HepG2 (cell line): ENCODE results near the gene NHP2. TPM values are rescaled to one million over a fixed set of nuclear protein-coding genes. Genes with fewer than 3 reads are reported as not detected.

Experiments used
- ATAC-seq: fragments of 200-7000 bp; cut with Tn5 transposase; 3 replicates; pipeline ENCODE4 v1.9.1; 2020; ENCODE audit warnings: mild to moderate bottlenecking, moderate library complexity
- BruUV-seq: library from RNA; stranded (reverse); fragments of 400-500 nt; replicated peaks from 2 replicates; lab custom pipeline; 2021; lab: Mats Ljungman, UMichigan
- CTCF ChIA-PET: fragments of 300-600 bp; formaldehyde crosslinking; extraction: SDS; loops from one replicate; lab custom pipeline; 2021; ENCODE audit warnings: low total read pairs, inconsistent platforms, low intra/inter-chr PET ratio; lab: Yijun Ruan, JAX
- POLR2A ChIA-PET: fragments of 350-600 bp; sonication (Branson Sonifier 250); formaldehyde crosslinking; loops from one replicate; lab custom pipeline; 2020; ENCODE audit warnings: antibody characterized with exemption, inconsistent platforms; lab: Yijun Ruan, JAX
- DNase-seq: peaks from one replicate; pipeline ENCODE4 v3.0.0-alpha.2; 2015; ENCODE audit warnings: low spot score
- FAIRE-seq: peaks from 3 replicates; lab custom pipeline; 2011; peaks lifted over from hg19 to GRCh38; lab: Jason Lieb, UNC
- H2AFZ ChIP-seq: one replicate; pipeline ENCODE4 v1.6.1; 2011; ENCODE audit warnings: low read length, inconsistent platforms
- H3K27ac ChIP-seq: fragments of 300-600 bp; 3 replicates; pipeline ENCODE4 v1.8.0; 2011; ENCODE audit warnings: mixed run types, mild to moderate bottlenecking, mixed read lengths, low read length, inconsistent platforms; ENCODE audit not compliant: insufficient read depth; ENCODE audit errors: extremely low read length
- H3K27me3 ChIP-seq, 2 experiments: fragments of 200-600 bp in 1 of 2; 2 replicates in 1 of 2; 3 replicates in 1 of 2; pipeline versions ENCODE4 v1.6.0 to v1.8.0; 2011; ENCODE audit warnings: low read length in 2 of 2, mild to moderate bottlenecking in 2 of 2, moderate library complexity in 2 of 2, inconsistent platforms in 1 of 2; ENCODE audit not compliant: insufficient read depth in 2 of 2, control insufficient read depth in 1 of 2
- H3K36me3 ChIP-seq, 2 experiments: fragments of 200-600 bp in 1 of 2; replicated peaks in 1 of 2; 2 replicates in 1 of 2; 3 replicates in 1 of 2; pipeline versions ENCODE4 v1.5.1 to v1.8.0; 2011; ENCODE audit warnings: low read length in 2 of 2, inconsistent platforms in 1 of 2; ENCODE audit not compliant: insufficient read depth in 2 of 2, control insufficient read depth in 1 of 2
- H3K4me1 ChIP-seq: 2 replicates; pipeline ENCODE4 v1.5.1; 2012; ENCODE audit warnings: low read length, inconsistent platforms; ENCODE audit not compliant: insufficient read depth
- H3K4me2 ChIP-seq: 2 replicates; pipeline ENCODE4 v1.6.0; 2011; ENCODE audit warnings: low read depth, low read length, inconsistent platforms
- H3K4me3 ChIP-seq, 3 experiments: fragments of 200-600 bp in 1 of 3; sonication (generic), shearing (Covaris generic) in 1 of 3; replicated peaks in 1 of 3; 2 replicates each; pipeline ENCODE4 v1.5.1; 2011 to 2016; ENCODE audit warnings: low read length in 3 of 3, inconsistent platforms in 2 of 3, low read depth in 2 of 3, mild to moderate bottlenecking in 2 of 3, control low read depth in 1 of 3, mixed read lengths in 1 of 3; ENCODE audit not compliant: insufficient read depth in 1 of 3
- H3K79me2 ChIP-seq: one replicate; pipeline ENCODE4 v1.6.1; 2011; ENCODE audit warnings: low read length, inconsistent platforms; ENCODE audit not compliant: insufficient read depth
- H3K9ac ChIP-seq: 2 replicates; pipeline ENCODE4 v1.6.0; 2011; ENCODE audit warnings: mild to moderate bottlenecking, low read depth, low read length, inconsistent platforms; ENCODE audit not compliant: insufficient read depth
- H3K9me3 ChIP-seq: 2 replicates; pipeline ENCODE4 v1.5.1; 2012; ENCODE audit warnings: mild to moderate bottlenecking, low read length
- H4K20me1 ChIP-seq: 2 replicates; pipeline ENCODE4 v1.6.0; 2011; ENCODE audit warnings: inconsistent platforms, mild to moderate bottlenecking, low read length, moderate library complexity; ENCODE audit not compliant: insufficient read depth
- AHR ChIP-seq: IDR thresholded peaks from 2 replicates; pipeline ENCODE4 v1.6.1; 2018; ENCODE audit warnings: missing genetic modification reagents, missing compliant biosample characterization
- CBFB ChIP-seq: sonication (generic); formaldehyde crosslinking; IDR thresholded peaks from 2 replicates; pipeline ENCODE4 v1.4.0; 2020; ENCODE audit warnings: missing genetic modification reagents
- HNRNPL ChIP-seq: fragments of 200-400 bp; formaldehyde crosslinking; IDR thresholded peaks from 2 replicates; pipeline ENCODE4 v1.6.1; 2017; ENCODE audit warnings: mild to moderate bottlenecking, low read depth, low read length
- KDM1A ChIP-seq: IDR thresholded peaks from 2 replicates; pipeline ENCODE4 v1.6.1; 2016; ENCODE audit warnings: missing compliant biosample characterization
- PTBP1 ChIP-seq: fragments of 200-400 bp; formaldehyde crosslinking; IDR thresholded peaks from 2 replicates; pipeline ENCODE4 v1.6.1; 2018; ENCODE audit warnings: low read length, low read depth; ENCODE audit not compliant: poor library complexity, severe bottlenecking
- STAT6 ChIP-seq: sonication (generic); formaldehyde crosslinking; IDR thresholded peaks from 2 replicates; pipeline ENCODE4 v1.4.0; 2020; ENCODE audit warnings: missing genetic modification reagents, mild to moderate bottlenecking, borderline replicate concordance
- WIZ ChIP-seq: sonication (generic); formaldehyde crosslinking; IDR thresholded peaks from 2 replicates; pipeline ENCODE4 v1.5.1; 2020; ENCODE audit warnings: mild to moderate bottlenecking, missing genetic modification reagents
- ZBTB25 ChIP-seq: IDR thresholded peaks from 2 replicates; pipeline ENCODE4 v1.6.1; 2018; ENCODE audit warnings: missing genetic modification reagents
- ZBTB46 ChIP-seq: sonication (generic); formaldehyde crosslinking; IDR thresholded peaks from 2 replicates; pipeline ENCODE4 v1.4.0; 2020; ENCODE audit warnings: mild to moderate bottlenecking, missing genetic modification reagents, borderline replicate concordance
- ZNF138 ChIP-seq: sonication (generic); formaldehyde crosslinking; IDR thresholded peaks from 2 replicates; pipeline ENCODE4 v1.5.0; 2020; ENCODE audit warnings: mild to moderate bottlenecking, low read depth, missing genetic modification reagents
- ZNF282 ChIP-seq: fragments of 450-650 bp; IDR thresholded peaks from 2 replicates; pipeline ENCODE4 v1.6.1; 2018; ENCODE audit not compliant: partially characterized antibody
- ZNF354B ChIP-seq: sonication (generic); formaldehyde crosslinking; IDR thresholded peaks from 2 replicates; pipeline ENCODE4 v1.8.0; 2022; ENCODE audit warnings: mild to moderate bottlenecking, missing genetic modification reagents
- ZNF580 ChIP-seq: IDR thresholded peaks from 2 replicates; pipeline ENCODE4 v1.6.1; 2016; ENCODE audit warnings: low read depth, borderline replicate concordance
- ZNF775 ChIP-seq: sonication (generic); formaldehyde crosslinking; IDR thresholded peaks from 2 replicates; pipeline ENCODE4 v1.4.0; 2020; ENCODE audit warnings: missing genetic modification reagents, mild to moderate bottlenecking, moderate library complexity, borderline replicate concordance
- ZNF782 ChIP-seq: sonication (generic); formaldehyde crosslinking; IDR thresholded peaks from 2 replicates; pipeline ENCODE4 v1.4.0; 2020; ENCODE audit warnings: missing genetic modification reagents, mild to moderate bottlenecking, borderline replicate concordance
- ZNF883 ChIP-seq: sonication (generic); formaldehyde crosslinking; IDR thresholded peaks from 2 replicates; pipeline ENCODE4 v1.5.1; 2020; ENCODE audit warnings: mild to moderate bottlenecking, missing genetic modification reagents; ENCODE audit errors: not compliant biosample characterization
- WGBS: methylation state at CpG from one replicate; pipeline ENCODE4 v1.1.6; 2017; ENCODE audit warnings: low lambda C conversion rate; 5-methylcytosine and 5-hydroxymethylcytosine counted together
- in situ Hi-C: cut with HindIII; loops from 2 replicates; pipeline ENCODE4 v1.10.0; 2017; ENCODE audit warnings: low pct_unique_long_range_greater_than_20kb; ENCODE audit not compliant: extremely low pct_ligation_motif_present
- intact Hi-C: fragments of 100-400 bp; cut with micrococcal nuclease; formaldehyde crosslinking; loops from one replicate; pipeline ENCODE4 v1.10.0; 2022; ENCODE audit not compliant: unreplicated experiment
- polyA plus RNA-seq, 8 experiments: library from polyadenylated mRNA; depleted of rRNA in 3 of 8; stranded (reverse) in 7 of 8; unstranded in 1 of 8; fragments of >200 nt; fragmentation: Illumina TruSeq in 4 of 8; extraction: Trizol in 4 of 8; gene quantifications; 2 replicates each; pipeline versions ENCODE4 v1.2.1 to v1.2.3, GENCODE V29; 2011 to 2016; ENCODE audit warnings: low read depth in 4 of 8, missing spikeins in 1 of 8, mixed read lengths in 1 of 8; ENCODE audit not compliant: insufficient read depth in 1 of 8
- total RNA-seq, 5 experiments: library from RNA; depleted of rRNA; stranded (reverse); fragments of >200 nt; fragmentation: Illumina TruSeq; extraction: Trizol; gene quantifications; 2 replicates each; pipeline ENCODE4 v1.2.3, GENCODE V29; 2016; ENCODE audit warnings: low read depth in 1 of 5

NHP2 gene
- total and polyA plus RNA-seq, 2 of the 13 experiments (the other 11 are each of a cell fraction or from before 2014, with no cell fraction given), result 56.2 to 96.1 TPM

GRCh38 chr5:178165581-178165980, 11.9 kb upstream of the NHP2 start:
- no peaks in the 10 kb centered on the region for H3K9me3 ChIP-seq
- ATAC-seq, result no peak
- intact Hi-C loops, result no loop called here
- H3K4me1 ChIP-seq, result peaks cover 9% of the 10 kb centered on the region
- WGBS, result 93% methylated on average over 20 of the region's 38 CpGs
- H3K27me3 ChIP-seq, result peaks cover 2 to 31% of the 10 kb centered on the region in 2 experiments; a peak in 4 of 5 replicates
- H3K36me3 ChIP-seq, result no peaks in the 10 kb centered on the region
- H3K4me3 ChIP-seq, result no peak overlapping the region
- ChIA-PET CTCF (no interaction called here), POLR2A (no interaction called here)
- DNase-seq, result no peak
- no peak for FAIRE-seq
- no peak overlapping the region for H3K9ac ChIP-seq
- no peaks in the 10 kb centered on the region for H3K79me2 ChIP-seq
- no peaks in the 10 kb centered on the region for H4K20me1 ChIP-seq
- BruUV-seq, result no TSS peak
- TF ChIP-seq ZNF775, result no peak
- no peak for TF ChIP-seq ZNF354B
- no peak for TF ChIP-seq ZNF282
- no peak for TF ChIP-seq PTBP1
- TF ChIP-seq ZBTB46 (CRISPR knock-in tag), result no peak
- no peak for TF ChIP-seq KDM1A (CRISPR knock-in tag)
- no peak for TF ChIP-seq CBFB (CRISPR knock-in tag)
- TF ChIP-seq ZNF883, result no peak
- TF ChIP-seq ZNF580 (CRISPR knock-in tag), result no peak
- no peak for TF ChIP-seq AHR
- no peak for TF ChIP-seq ZNF782
- no peak for TF ChIP-seq ZBTB25
- no peak for TF ChIP-seq ZNF138 (CRISPR knock-in tag)
- no peak for TF ChIP-seq WIZ (CRISPR knock-in tag)
- no peak for TF ChIP-seq STAT6 (CRISPR knock-in tag)
- TF ChIP-seq HNRNPL, result no peak
- in situ Hi-C loops, result no loop called here
- H3K27ac ChIP-seq, result no peak overlapping the region
- H3K4me2 ChIP-seq, result no peak overlapping the region
- no peak overlapping the region for H2AFZ ChIP-seq
